CD14-positive monocyte (primary cell): ENCODE data around the gene CFAP157. TPM values are rescaled to one million over a fixed set of nuclear protein-coding genes. Genes with fewer than 3 reads are reported as not detected.

Experiments used
- DNase-seq, 3 donors: peaks; one replicate each; pipeline ENCODE4 v3.0.0-alpha.2; 2011 to 2022
- H2AFZ ChIP-seq: 2 replicates; pipeline ENCODE4 v1.6.0; 2012; ENCODE audit warnings: mild to moderate bottlenecking, low read depth, low read length, inconsistent platforms; ENCODE audit not compliant: insufficient read depth, poor library complexity, severe bottlenecking
- H3K27ac ChIP-seq, 2 donors: 1 replicate in 1 of 2; 2 replicates in 1 of 2; pipeline ENCODE4 v1.5.1; 2012 to 2013; ENCODE audit warnings: low read length in 2 of 2, control low read depth in 1 of 2, inconsistent platforms in 1 of 2, low read depth in 1 of 2, mild to moderate bottlenecking in 1 of 2
- H3K27me3 ChIP-seq, 2 donors: one replicate each; pipeline versions ENCODE4 v1.6.0 to v1.6.1; 2011 to 2013; ENCODE audit warnings: low read length in 2 of 2; ENCODE audit not compliant: control insufficient read depth in 2 of 2, insufficient read depth in 2 of 2
- H3K36me3 ChIP-seq, 2 donors: replicated peaks in 1 of 2; 1 replicate in 1 of 2; 2 replicates in 1 of 2; pipeline versions ENCODE4 v1.5.1 to v1.6.1; 2012 to 2013; ENCODE audit warnings: low read length in 2 of 2, control low read depth in 1 of 2, inconsistent platforms in 1 of 2, mild to moderate bottlenecking in 1 of 2; ENCODE audit not compliant: insufficient read depth in 2 of 2, control insufficient read depth in 1 of 2
- H3K4me1 ChIP-seq, 2 donors: 1 replicate in 1 of 2; 2 replicates in 1 of 2; pipeline versions ENCODE4 v1.5.1 to v1.6.1; 2012 to 2013; ENCODE audit warnings: low read length in 2 of 2, control low read depth in 1 of 2, inconsistent platforms in 1 of 2, mild to moderate bottlenecking in 1 of 2, moderate library complexity in 1 of 2; ENCODE audit not compliant: insufficient read depth in 2 of 2, control insufficient read depth in 1 of 2
- H3K4me2 ChIP-seq: replicated peaks from 2 replicates; pipeline ENCODE3; 2012; ENCODE audit warnings: low read length, moderate library complexity, mild to moderate bottlenecking; ENCODE audit not compliant: poor library complexity, severe bottlenecking; ENCODE audit errors: extremely low read depth
- H3K4me3 ChIP-seq, 3 experiments: fragments of 200-600 bp in 1 of 3; sonication (generic) in 1 of 3; replicated peaks in 1 of 3; 1 replicate in 2 of 3; 2 replicates in 1 of 3; pipeline ENCODE4 v1.5.1; 2011 to 2013; ENCODE audit warnings: low read length in 3 of 3, mild to moderate bottlenecking in 3 of 3, control low read depth in 2 of 3, low read depth in 2 of 3, inconsistent platforms in 1 of 3, moderate library complexity in 1 of 3
- H3K79me2 ChIP-seq: 2 replicates; pipeline ENCODE4 v1.6.0; 2012; ENCODE audit warnings: mild to moderate bottlenecking, control low read depth, inconsistent platforms, low read length, moderate library complexity; ENCODE audit not compliant: insufficient read depth
- H3K9ac ChIP-seq: 2 replicates; pipeline ENCODE4 v1.6.0; 2017; ENCODE audit warnings: low read length, mild to moderate bottlenecking; ENCODE audit not compliant: insufficient read depth, poor library complexity, severe bottlenecking
- H3K9me3 ChIP-seq, 2 donors: replicated peaks in 1 of 2; 1 replicate in 1 of 2; 2 replicates in 1 of 2; pipeline versions ENCODE4 v1.5.1 to v1.6.1; 2012 to 2013; ENCODE audit warnings: low read length in 2 of 2, control low read depth in 1 of 2; ENCODE audit not compliant: control insufficient read depth in 1 of 2, insufficient read depth in 1 of 2
- H4K20me1 ChIP-seq: 2 replicates; pipeline ENCODE4 v1.6.0; 2012; ENCODE audit warnings: mild to moderate bottlenecking, low read length, control low read depth, moderate library complexity; ENCODE audit not compliant: insufficient read depth
- H3K27ac Mint-ChIP-seq, 7 donors: one replicate each; pipeline ENCODE4 v1.8.0; 2020; ENCODE audit warnings: mild to moderate bottlenecking in 7 of 7, mixed read lengths in 7 of 7, moderate library complexity in 6 of 7, inconsistent platforms in 2 of 7
- H3K27me3 Mint-ChIP-seq, 3 donors: one replicate each; pipeline ENCODE4 v1.8.0; 2021 to 2022; ENCODE audit warnings: low read depth in 3 of 3, mild to moderate bottlenecking in 3 of 3, mixed read lengths in 3 of 3, moderate library complexity in 3 of 3, inconsistent platforms in 1 of 3
- H3K36me3 Mint-ChIP-seq, 2 donors: one replicate each; pipeline ENCODE4 v1.8.0; 2020; ENCODE audit warnings: mixed read lengths in 2 of 2, inconsistent platforms in 1 of 2, mild to moderate bottlenecking in 1 of 2
- H3K4me1 Mint-ChIP-seq: one replicate; pipeline ENCODE4 v1.8.0; 2020; ENCODE audit warnings: mild to moderate bottlenecking, mixed read lengths
- H3K4me3 Mint-ChIP-seq, 2 donors: one replicate each; pipeline ENCODE4 v1.8.0; 2020; ENCODE audit warnings: mild to moderate bottlenecking in 2 of 2, mixed read lengths in 2 of 2, moderate library complexity in 1 of 2
- H3K9me3 Mint-ChIP-seq, 7 donors: one replicate each; pipeline ENCODE4 v1.8.0; 2020 to 2022; ENCODE audit warnings: mixed read lengths in 7 of 7, mild to moderate bottlenecking in 6 of 7, moderate library complexity in 6 of 7, inconsistent platforms in 2 of 7
- whole genome bisulfite sequencing: methylation state at CpG from one replicate; pipeline ENCODE4 v1.1.5; 2013; ENCODE audit warnings: missing lambda C conversion rate; ENCODE audit not compliant: insufficient coverage; 5-methylcytosine and 5-hydroxymethylcytosine counted together
- intact Hi-C, 2 donors: fragments of 100-400 bp; cut with micrococcal nuclease; formaldehyde crosslinking; loops; one replicate each; pipeline versions ENCODE4 v1.15.0 to v1.15.1; 2023
- polyA plus RNA-seq, 3 donors: library from polyadenylated mRNA; depleted of rRNA in 1 of 3; unstranded in 2 of 3; stranded (reverse) in 1 of 3; fragments of 300-500 nt in 2 of 3; fragments of >200 nt in 1 of 3; fragmentation: Illumina TruSeq in 2 of 3; gene quantifications; 1 replicate in 2 of 3; 2 replicates in 1 of 3; pipeline ENCODE4 v1.2.3, GENCODE V29; 2012 to 2021
- TF ChIP-seq, protein P1 (sequence below): fragments of 200-600 bp; IDR thresholded peaks from one replicate; pipeline ENCODE4 v1.8.0; 2022; ENCODE audit warnings: antibody characterized with exemption, mild to moderate bottlenecking

The CFAP157 gene
- polyA plus RNA-seq, 3 donors = 0.06 to 0.09 TPM; not detected in 1

GRCh38 chr9:127730262-127730661 is 23.5 kb downstream of the CFAP157 start:
- peaks cover 0 to 6% (median 3%) of the 10 kb centered on the region in 3 donors for H3K27me3 Mint-ChIP-seq
- Histone ChIP-seq H3K4me2 (no peak overlapping the region), H2AFZ (no peak overlapping the region), H3K36me3 (peaks cover 16 to 32% of the 10 kb centered on the region in 2 donors), H3K79me2 (no peaks in the 10 kb centered on the region), H3K27me3 (no peaks in the 10 kb centered on the region), H4K20me1 (peaks cover 38% of the 10 kb centered on the region), H3K4me3 (no peak overlapping the region), H3K27ac (no peak overlapping the region), H3K4me1 (peaks cover 13 to 17% of the 10 kb centered on the region in 2 donors), H3K9ac (no peak overlapping the region), H3K9me3 (no peaks in the 10 kb centered on the region)
- peak overlapping the region in 1 of 7 donors; percentile 16 for H3K27ac Mint-ChIP-seq
- H3K36me3 Mint-ChIP-seq = peaks cover 16 to 32% of the 10 kb centered on the region in 2 donors
- peaks cover 13% of the 10 kb centered on the region for H3K4me1 Mint-ChIP-seq
- 100% methylated on average over 3 of the region's 9 CpGs for WGBS
- intact Hi-C loops = loop anchor here in 1 of 2 donors (5.0 kb wide), 1 partner anchor 138 kb away; no protein-coding TSS in a partner anchor
- TF ChIP-seq, protein P1, sequence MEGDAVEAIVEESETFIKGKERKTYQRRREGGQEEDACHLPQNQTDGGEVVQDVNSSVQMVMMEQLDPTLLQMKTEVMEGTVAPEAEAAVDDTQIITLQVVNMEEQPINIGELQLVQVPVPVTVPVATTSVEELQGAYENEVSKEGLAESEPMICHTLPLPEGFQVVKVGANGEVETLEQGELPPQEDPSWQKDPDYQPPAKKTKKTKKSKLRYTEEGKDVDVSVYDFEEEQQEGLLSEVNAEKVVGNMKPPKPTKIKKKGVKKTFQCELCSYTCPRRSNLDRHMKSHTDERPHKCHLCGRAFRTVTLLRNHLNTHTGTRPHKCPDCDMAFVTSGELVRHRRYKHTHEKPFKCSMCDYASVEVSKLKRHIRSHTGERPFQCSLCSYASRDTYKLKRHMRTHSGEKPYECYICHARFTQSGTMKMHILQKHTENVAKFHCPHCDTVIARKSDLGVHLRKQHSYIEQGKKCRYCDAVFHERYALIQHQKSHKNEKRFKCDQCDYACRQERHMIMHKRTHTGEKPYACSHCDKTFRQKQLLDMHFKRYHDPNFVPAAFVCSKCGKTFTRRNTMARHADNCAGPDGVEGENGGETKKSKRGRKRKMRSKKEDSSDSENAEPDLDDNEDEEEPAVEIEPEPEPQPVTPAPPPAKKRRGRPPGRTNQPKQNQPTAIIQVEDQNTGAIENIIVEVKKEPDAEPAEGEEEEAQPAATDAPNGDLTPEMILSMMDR = no peak
- no peak for DNase-seq
- no peaks in the 10 kb centered on the region for H3K9me3 Mint-ChIP-seq
- H3K4me3 Mint-ChIP-seq = peak overlapping the region in 1 of 2 donors; percentile 24

DNA sequence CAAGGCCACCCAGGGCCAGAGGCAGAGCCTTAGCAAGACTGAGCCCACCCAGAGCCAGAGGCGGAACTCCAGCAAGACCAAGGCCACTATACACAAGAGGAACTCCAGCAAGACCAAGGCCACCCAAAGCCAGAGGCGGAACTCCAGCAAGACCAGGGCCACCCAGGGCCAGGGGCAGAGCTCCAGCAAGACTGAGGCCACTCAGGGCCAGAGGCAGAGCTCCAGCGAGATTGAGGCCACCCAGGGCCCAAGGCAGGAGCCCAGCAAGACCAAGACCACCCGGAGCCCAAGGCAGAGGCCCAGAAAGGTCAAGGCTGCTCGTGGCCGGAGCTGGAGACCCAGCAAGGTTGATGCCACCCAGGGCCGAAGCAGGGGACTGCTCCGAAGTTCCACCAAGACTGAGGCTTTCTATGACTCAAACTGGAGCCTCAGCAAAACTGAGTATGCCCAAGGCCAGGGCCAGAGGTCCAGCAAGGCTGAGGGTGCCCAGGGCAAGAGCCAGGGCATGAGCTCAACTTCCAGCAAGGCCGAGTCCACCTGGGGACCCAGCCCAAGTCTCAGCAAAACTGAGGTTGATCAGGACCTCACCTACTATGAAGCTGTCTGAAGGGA is 24.1 kb downstream of the CFAP157 start:
- Histone ChIP-seq H3K4me1 (peaks cover 19 to 23% of the 10 kb centered on the region in 2 donors), H3K4me2 (no peak overlapping the region), H3K4me3 (no peak overlapping the region), H3K79me2 (no peaks in the 10 kb centered on the region), H4K20me1 (peaks cover 38% of the 10 kb centered on the region), H2AFZ (no peak overlapping the region), H3K27me3 (no peaks in the 10 kb centered on the region), H3K9me3 (no peaks in the 10 kb centered on the region), H3K9ac (no peak overlapping the region), H3K27ac (no peak overlapping the region), H3K36me3 (peaks cover 16 to 32% of the 10 kb centered on the region in 2 donors)
- TF ChIP-seq, protein P1 = no peak
- WGBS = over 99% methylated on average over 8 of the region's 9 CpGs
- Mint-ChIP-seq H3K9me3 (no peaks in the 10 kb centered on the region), H3K27me3 (peaks cover 0 to 6% (median 2%) of the 10 kb centered on the region in 3 donors), H3K27ac (peak overlapping the region in 2 of 7 donors; percentile 16 to 50), H3K4me1 (peaks cover 17% of the 10 kb centered on the region), H3K36me3 (peaks cover 16 to 32% of the 10 kb centered on the region in 2 donors), H3K4me3 (peak overlapping the region in 1 of 2 donors; percentile 24)
- intact Hi-C loops = loop anchor here in 1 of 2 donors (5.0 kb wide), 1 partner anchor 139 kb away; no protein-coding TSS in a partner anchor
- no peak for DNase-seq
